Smooth muscle cell (in vitro differentiated cells): ENCODE data around the gene KANK4. TPM values are rescaled to one million over a fixed set of nuclear protein-coding genes. Genes with fewer than 3 reads are reported as not detected.

Experiments used
- DNase-seq: peaks from one replicate; lab custom pipeline; 2025; ENCODE audit not compliant: unreplicated experiment; lab: John Stamatoyannopoulos, UW
- H2AFZ ChIP-seq: fragments of 200-600 bp; sonication (generic); 2 replicates; pipeline ENCODE4 v1.6.0; 2016; ENCODE audit warnings: antibody characterized with exemption, low read depth, mild to moderate bottlenecking
- H3F3A ChIP-seq: fragments of 200-600 bp; sonication (generic); 2 replicates; pipeline ENCODE4 v1.6.0; 2017; ENCODE audit warnings: antibody characterized with exemption, low read depth
- H3K27ac ChIP-seq: fragments of 200-600 bp; sonication (generic); 2 replicates; pipeline ENCODE4 v1.5.1; 2016; ENCODE audit warnings: low read depth, mild to moderate bottlenecking
- H3K27me3 ChIP-seq: fragments of 200-600 bp; sonication (generic); 2 replicates; pipeline ENCODE4 v1.6.1; 2016; ENCODE audit warnings: low read depth, mild to moderate bottlenecking
- H3K36me3 ChIP-seq: fragments of 200-600 bp; sonication (generic); 2 replicates; pipeline ENCODE4 v1.5.1; 2016; ENCODE audit warnings: low read depth
- H3K4me1 ChIP-seq: fragments of 200-600 bp; sonication (generic); 2 replicates; pipeline ENCODE4 v1.5.1; 2016; ENCODE audit warnings: low read depth
- H3K4me2 ChIP-seq: fragments of 200-600 bp; sonication (generic); 2 replicates; pipeline ENCODE4 v1.6.0; 2016; ENCODE audit warnings: mild to moderate bottlenecking
- H3K4me3 ChIP-seq: fragments of 200-600 bp; sonication (generic); 2 replicates; pipeline ENCODE4 v1.5.1; 2016; ENCODE audit warnings: mild to moderate bottlenecking
- H3K79me2 ChIP-seq: fragments of 200-600 bp; sonication (generic); 2 replicates; pipeline ENCODE4 v1.6.0; 2016; ENCODE audit warnings: low read depth, mild to moderate bottlenecking
- H3K9ac ChIP-seq: fragments of 200-600 bp; sonication (generic); 2 replicates; pipeline ENCODE4 v1.6.0; 2016; ENCODE audit warnings: low read depth
- H3K9me3 ChIP-seq: fragments of 200-600 bp; sonication (generic); replicated peaks from 2 replicates; pipeline ENCODE4 v1.5.1; 2016; ENCODE audit warnings: low read depth
- H4K20me1 ChIP-seq: fragments of 200-600 bp; sonication (generic); 2 replicates; pipeline ENCODE4 v1.6.0; 2016; ENCODE audit warnings: low read depth
- WGBS: methylation state at CpG from one replicate; pipeline ENCODE4 v1.1.7; 2016; ENCODE audit warnings: low lambda C conversion rate; 5-methylcytosine and 5-hydroxymethylcytosine counted together
- polyA plus RNA-seq: library from polyadenylated mRNA; unstranded; fragments of >200 nt; fragmentation: Nextera tagmentation; extraction: Ambion mirVana; gene quantifications from 2 replicates; pipeline ENCODE4 v1.2.1, GENCODE V29; 2016
- total RNA-seq: library from RNA; depleted of rRNA; stranded (reverse); fragments of >200 nt; gene quantifications from 2 replicates; pipeline ENCODE4 v1.2.3, GENCODE V29; 2014
- TF ChIP-seq, protein P1 (sequence below): fragments of 200-600 bp; sonication (generic); IDR thresholded peaks from 2 replicates; pipeline ENCODE4 v1.5.1; 2017; ENCODE audit warnings: borderline replicate concordance, mild to moderate bottlenecking, antibody characterized with exemption; ENCODE audit not compliant: insufficient read depth, poor library complexity, severe bottlenecking

KANK4 gene
- total and polyA plus RNA-seq, 2 experiments from 2014 or later, result 69.2 to 77.8 TPM

DNA sequence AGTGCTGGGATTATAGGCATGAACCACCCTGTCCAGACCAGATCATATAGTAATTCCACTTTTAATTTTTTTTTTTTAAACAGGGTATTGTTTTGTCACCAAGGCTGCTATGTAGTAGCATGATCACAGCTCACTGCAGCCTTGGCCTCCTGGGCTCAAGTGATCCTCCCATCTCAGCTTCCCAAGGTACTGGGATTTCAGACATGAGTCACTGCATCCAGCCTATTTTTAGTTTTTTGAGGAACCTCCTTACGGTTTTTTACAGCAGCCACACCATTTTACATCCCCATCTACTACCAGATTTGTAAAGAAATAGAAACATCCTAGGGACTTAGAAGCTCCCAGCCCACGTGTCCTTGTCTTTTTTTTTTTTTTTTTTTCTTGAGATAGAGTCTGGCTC, 100.6 kb downstream of the KANK4 start:
- Histone ChIP-seq H3K27ac (no peak overlapping the region), H3K4me3 (no peak overlapping the region)

DNA sequence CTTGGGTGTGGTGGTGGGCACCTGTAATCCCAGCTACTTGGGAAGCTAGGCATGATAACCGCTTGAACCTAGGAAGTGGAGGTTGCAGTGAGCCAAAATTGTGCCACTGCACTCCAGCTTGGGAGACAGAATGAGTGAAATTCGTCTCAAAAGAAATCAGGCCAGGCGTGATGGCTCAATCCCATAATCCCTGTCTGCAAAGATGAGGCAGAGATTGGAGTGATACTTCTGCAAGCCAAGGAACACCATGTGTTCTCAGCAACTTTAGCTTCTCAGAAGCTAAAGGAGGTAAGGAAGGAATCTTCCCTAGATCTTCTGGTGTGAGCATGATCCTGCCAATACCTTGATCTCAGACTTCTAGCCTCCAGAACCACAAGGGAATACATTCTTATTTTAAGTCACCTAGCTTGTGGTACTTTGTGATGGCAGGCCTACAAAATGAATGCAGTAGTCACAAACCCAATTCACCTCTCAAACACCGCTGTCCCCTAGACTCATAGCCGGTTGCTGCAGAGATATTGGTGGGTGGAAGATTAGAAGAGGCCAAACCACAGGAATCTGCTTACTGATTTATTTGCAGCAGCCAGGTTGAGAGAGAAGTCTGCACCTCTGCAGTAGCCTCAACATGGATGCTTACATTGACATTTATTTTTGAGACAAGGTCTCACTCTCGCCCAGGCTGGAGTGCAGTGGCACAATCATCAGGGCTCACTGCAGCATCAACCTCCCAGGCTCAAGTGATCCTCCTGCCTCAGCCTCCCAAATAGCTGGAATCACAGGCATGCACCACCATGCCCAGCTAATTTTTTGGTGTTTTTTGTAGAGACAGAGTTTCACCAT, 105.9 kb downstream of the KANK4 start:
- H2AFZ ChIP-seq, result no peak overlapping the region
- peaks cover 5% of the 10 kb centered on the region for H3K36me3 ChIP-seq
- TF ChIP-seq, protein P1, sequence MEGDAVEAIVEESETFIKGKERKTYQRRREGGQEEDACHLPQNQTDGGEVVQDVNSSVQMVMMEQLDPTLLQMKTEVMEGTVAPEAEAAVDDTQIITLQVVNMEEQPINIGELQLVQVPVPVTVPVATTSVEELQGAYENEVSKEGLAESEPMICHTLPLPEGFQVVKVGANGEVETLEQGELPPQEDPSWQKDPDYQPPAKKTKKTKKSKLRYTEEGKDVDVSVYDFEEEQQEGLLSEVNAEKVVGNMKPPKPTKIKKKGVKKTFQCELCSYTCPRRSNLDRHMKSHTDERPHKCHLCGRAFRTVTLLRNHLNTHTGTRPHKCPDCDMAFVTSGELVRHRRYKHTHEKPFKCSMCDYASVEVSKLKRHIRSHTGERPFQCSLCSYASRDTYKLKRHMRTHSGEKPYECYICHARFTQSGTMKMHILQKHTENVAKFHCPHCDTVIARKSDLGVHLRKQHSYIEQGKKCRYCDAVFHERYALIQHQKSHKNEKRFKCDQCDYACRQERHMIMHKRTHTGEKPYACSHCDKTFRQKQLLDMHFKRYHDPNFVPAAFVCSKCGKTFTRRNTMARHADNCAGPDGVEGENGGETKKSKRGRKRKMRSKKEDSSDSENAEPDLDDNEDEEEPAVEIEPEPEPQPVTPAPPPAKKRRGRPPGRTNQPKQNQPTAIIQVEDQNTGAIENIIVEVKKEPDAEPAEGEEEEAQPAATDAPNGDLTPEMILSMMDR, result no peak
- no peaks in the 10 kb centered on the region for H3K9me3 ChIP-seq
- H3F3A ChIP-seq, result no peaks in the 10 kb centered on the region
- no peak overlapping the region for H3K27ac ChIP-seq
- no peaks in the 10 kb centered on the region for H3K79me2 ChIP-seq
- H3K4me3 ChIP-seq, result no peak overlapping the region
- no peaks in the 10 kb centered on the region for H3K4me1 ChIP-seq
- no peak overlapping the region for H3K4me2 ChIP-seq
- no peaks in the 10 kb centered on the region for H4K20me1 ChIP-seq
- H3K9ac ChIP-seq, result no peak overlapping the region
- no peaks in the 10 kb centered on the region for H3K27me3 ChIP-seq
- WGBS, result 64% methylated on average over 6 of the region's 6 CpGs
- no peak for DNase-seq

More for the DNA sequence above, 100.6 kb downstream of the KANK4 start:
- TF ChIP-seq, protein P1, result no peak
- Histone ChIP-seq H2AFZ (no peak overlapping the region), H3K27me3 (no peaks in the 10 kb centered on the region), H3K4me1 (no peaks in the 10 kb centered on the region), H3K36me3 (no peaks in the 10 kb centered on the region), H3K9ac (no peak overlapping the region), H3K9me3 (no peaks in the 10 kb centered on the region), H4K20me1 (no peaks in the 10 kb centered on the region), H3F3A (no peaks in the 10 kb centered on the region), H3K4me2 (no peak overlapping the region), H3K79me2 (no peaks in the 10 kb centered on the region)
- no peak for DNase-seq
- 56% methylated on average over 2 of the region's 2 CpGs for WGBS

DNA sequence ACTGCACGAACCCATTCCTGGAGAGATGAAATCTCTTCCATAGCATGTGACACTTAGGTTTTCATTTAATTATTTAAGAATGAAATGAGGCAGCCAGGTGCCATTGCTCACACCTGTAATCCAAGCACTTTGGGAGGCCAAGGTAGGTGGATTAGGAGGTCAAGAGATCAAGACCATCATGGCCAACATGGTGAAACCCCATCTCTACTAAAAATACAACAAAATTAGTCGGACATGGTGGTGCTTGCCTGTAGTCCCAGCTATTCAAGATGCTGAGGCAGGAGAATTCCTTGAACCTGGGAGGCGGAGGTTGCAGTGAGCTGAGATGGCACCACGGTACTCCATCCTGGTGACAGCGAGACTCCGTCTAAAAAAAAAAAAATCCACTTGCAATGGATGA, 106.8 kb downstream of the KANK4 start:
- H3K4me2 ChIP-seq, result no peak overlapping the region
- TF ChIP-seq, protein P1, result no peak
- no peaks in the 10 kb centered on the region for H3K27me3 ChIP-seq
- no peaks in the 10 kb centered on the region for H3F3A ChIP-seq
- 93% methylated on average over 6 of the region's 6 CpGs for WGBS
- H3K36me3 ChIP-seq, result peaks cover 5% of the 10 kb centered on the region
- no peaks in the 10 kb centered on the region for H3K79me2 ChIP-seq
- H3K9ac ChIP-seq, result no peak overlapping the region
- DNase-seq, result no peak
- no peak overlapping the region for H2AFZ ChIP-seq
- H4K20me1 ChIP-seq, result no peaks in the 10 kb centered on the region
- no peak overlapping the region for H3K4me3 ChIP-seq
- H3K4me1 ChIP-seq, result no peaks in the 10 kb centered on the region
- H3K9me3 ChIP-seq, result no peaks in the 10 kb centered on the region
- no peak overlapping the region for H3K27ac ChIP-seq

DNA sequence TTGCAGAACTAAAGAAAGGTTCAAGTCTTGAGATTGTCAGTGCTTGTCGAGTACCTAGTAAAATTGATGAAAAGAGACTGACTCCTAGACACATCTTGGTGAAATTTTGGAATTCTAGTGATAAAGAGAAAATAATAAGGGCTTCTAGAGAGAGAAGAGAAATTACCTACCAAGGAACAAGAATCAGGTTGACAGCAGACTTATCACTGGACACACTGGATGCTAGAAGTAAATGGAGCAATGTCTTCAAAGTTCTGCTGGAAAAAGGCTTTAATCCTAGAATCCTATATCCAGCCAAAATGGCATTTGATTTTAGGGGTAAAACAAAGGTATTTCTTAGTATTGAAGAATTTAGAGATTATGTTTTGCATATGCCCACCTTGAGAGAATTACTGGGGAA, 108.3 kb downstream of the KANK4 start:
- no peak overlapping the region for H3K4me3 ChIP-seq
- peaks cover 5% of the 10 kb centered on the region for H3K36me3 ChIP-seq
- H2AFZ ChIP-seq, result no peak overlapping the region
- no peaks in the 10 kb centered on the region for H3K4me1 ChIP-seq
- no peak overlapping the region for H3K9ac ChIP-seq
- no peaks in the 10 kb centered on the region for H3K27me3 ChIP-seq
- no peaks in the 10 kb centered on the region for H3K9me3 ChIP-seq
- H3F3A ChIP-seq, result no peaks in the 10 kb centered on the region
- no peaks in the 10 kb centered on the region for H3K79me2 ChIP-seq
- H3K27ac ChIP-seq, result no peak overlapping the region
- H4K20me1 ChIP-seq, result no peaks in the 10 kb centered on the region
- WGBS, result 93% methylated on average over 1 of the region's 1 CpG
- H3K4me2 ChIP-seq, result no peak overlapping the region
- TF ChIP-seq, protein P1, result no peak
- no peak for DNase-seq
